ENCODE results near the gene MYH6. TPM values are rescaled to one million over a fixed set of nuclear protein-coding genes. Genes with fewer than 3 reads are reported as not detected.

Gene MYH6
- total and polyA plus RNA-seq, 4 donors: 0.11 to 0.16 TPM; not detected in 2

DNA sequence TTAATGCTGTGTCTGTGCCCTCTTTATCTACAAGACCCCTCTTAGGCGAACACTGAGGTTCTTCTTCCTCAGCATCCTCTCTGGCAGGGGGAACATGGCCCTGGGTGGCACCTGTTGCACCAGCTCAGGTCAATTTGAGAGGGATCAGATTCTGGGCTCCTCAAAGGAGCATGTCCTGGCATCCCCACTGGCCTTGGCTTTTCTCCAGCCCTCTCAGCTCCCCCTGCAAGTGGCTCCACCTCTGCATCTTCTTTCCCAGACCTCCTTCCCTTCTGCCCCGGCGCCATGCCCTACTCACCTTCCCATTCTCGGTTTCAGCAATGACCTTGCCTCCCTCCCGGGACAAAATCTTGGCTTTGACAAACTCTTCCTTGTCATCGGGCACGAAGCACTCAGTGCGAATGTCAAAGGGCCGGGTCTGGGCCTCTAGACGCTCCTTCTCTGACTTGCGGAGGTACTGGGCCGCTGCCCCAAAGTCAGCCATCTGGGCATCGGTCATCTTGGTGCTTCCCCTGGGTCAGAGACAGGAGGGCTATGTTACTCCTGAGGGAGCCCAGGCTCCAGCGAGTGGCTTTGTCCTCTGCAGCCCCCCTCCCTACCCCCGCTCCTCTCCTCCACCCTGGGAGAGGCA is 1.2 kb downstream of the MYH6 start:
- no peak overlapping the region for H3K4me3 ChIP-seq (ENCODE audit: low read depth, low read length)

DNA sequence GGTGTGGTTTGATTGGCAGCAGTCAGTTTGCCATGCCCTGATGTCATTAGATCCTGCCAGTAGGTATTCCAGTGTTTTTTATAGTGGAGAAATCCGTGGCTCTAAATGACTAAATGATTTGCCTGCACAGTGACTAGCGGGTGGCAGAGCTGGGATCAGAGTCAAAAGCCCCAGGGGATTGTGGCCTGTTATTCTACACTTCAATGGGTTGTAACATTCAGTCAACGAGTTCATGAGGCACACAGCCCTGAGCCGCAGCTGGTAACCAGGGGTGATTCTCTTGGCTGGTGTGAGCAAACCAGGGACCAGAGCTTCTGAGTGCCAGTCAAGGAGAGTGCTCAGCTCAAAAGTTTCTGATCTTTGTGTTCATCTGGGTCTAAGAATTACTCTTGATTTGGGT is 1.8 kb downstream of the MYH6 start:
- Histone ChIP-seq H3K4me3 (ENCODE audit: low read depth, low read length) (no peak overlapping the region), H3K27me3 (ENCODE audit: control insufficient read depth, insufficient read depth, low read length) (no peaks in the 10 kb centered on the region), H3K27ac (ENCODE audit: low read depth, low read length) (no peak overlapping the region), H3K9me3 (ENCODE audit: control insufficient read depth, insufficient read depth, low read length) (no peaks in the 10 kb centered on the region), H3K4me1 (ENCODE audit: control insufficient read depth, insufficient read depth, low read length) (peaks cover 15% of the 10 kb centered on the region), H3K36me3 (ENCODE audit: control insufficient read depth, insufficient read depth, low read length) (no peaks in the 10 kb centered on the region)
- peak in 5 of 6 donors; percentile 13 to 73 (median 29) for DNase-seq (ENCODE audit: low read depth in 4 of 6, low spot score in 6 of 6)
- WGBS (ENCODE audit: insufficient coverage): 12% methylated on average over 4 of the region's 4 CpGs

More for the DNA sequence above, 1.2 kb downstream of the MYH6 start:
- no peaks in the 10 kb centered on the region for H3K36me3 ChIP-seq (ENCODE audit: control insufficient read depth, insufficient read depth, low read length)
- H3K9me3 ChIP-seq (ENCODE audit: control insufficient read depth, insufficient read depth, low read length): no peaks in the 10 kb centered on the region
- H3K27me3 ChIP-seq (ENCODE audit: control insufficient read depth, insufficient read depth, low read length): no peaks in the 10 kb centered on the region
- WGBS (ENCODE audit: insufficient coverage): 91% methylated on average over 14 of the region's 15 CpGs
- DNase-seq (ENCODE audit: low read depth in 4 of 6, low spot score in 6 of 6): no peak
- H3K27ac ChIP-seq (ENCODE audit: low read depth, low read length): no peak overlapping the region
- H3K4me1 ChIP-seq (ENCODE audit: control insufficient read depth, insufficient read depth, low read length): peaks cover 15% of the 10 kb centered on the region

DNA sequence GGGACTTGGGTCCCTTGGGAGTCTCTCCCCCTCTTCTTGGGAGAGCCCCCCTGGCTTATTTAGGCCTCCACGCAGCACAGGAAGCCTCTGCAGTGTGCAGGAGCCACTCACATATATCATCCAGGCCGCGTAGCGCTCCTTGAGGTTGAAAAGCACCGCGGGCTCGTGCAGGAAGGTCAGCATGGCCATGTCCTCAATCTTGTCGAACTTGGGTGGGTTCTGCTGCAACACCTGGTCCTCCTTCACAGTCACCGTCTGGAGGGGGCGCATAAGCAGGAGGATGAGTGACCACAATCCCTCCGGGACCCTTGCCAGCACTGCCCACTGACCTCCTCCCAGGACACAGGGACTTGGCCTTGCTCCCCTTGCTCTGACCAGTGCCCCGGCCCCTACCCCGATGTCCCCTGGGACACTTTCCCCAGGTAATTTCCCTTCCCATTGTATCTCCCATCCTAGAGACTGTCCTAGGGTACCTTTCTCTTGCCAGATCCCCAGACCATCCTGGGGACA is 2.5 kb downstream of the MYH6 start:
- Histone ChIP-seq H3K4me1 (ENCODE audit: control insufficient read depth, insufficient read depth, low read length) (peaks cover 15% of the 10 kb centered on the region), H3K27ac (ENCODE audit: low read depth, low read length) (no peak overlapping the region), H3K36me3 (ENCODE audit: control insufficient read depth, insufficient read depth, low read length) (no peaks in the 10 kb centered on the region), H3K4me3 (ENCODE audit: low read depth, low read length) (no peak overlapping the region), H3K27me3 (ENCODE audit: control insufficient read depth, insufficient read depth, low read length) (no peaks in the 10 kb centered on the region), H3K9me3 (ENCODE audit: control insufficient read depth, insufficient read depth, low read length) (no peaks in the 10 kb centered on the region)
- WGBS (ENCODE audit: insufficient coverage): 90% methylated on average over 12 of the region's 13 CpGs
- no peak for DNase-seq (ENCODE audit: low read depth in 4 of 6, low spot score in 6 of 6)

DNA sequence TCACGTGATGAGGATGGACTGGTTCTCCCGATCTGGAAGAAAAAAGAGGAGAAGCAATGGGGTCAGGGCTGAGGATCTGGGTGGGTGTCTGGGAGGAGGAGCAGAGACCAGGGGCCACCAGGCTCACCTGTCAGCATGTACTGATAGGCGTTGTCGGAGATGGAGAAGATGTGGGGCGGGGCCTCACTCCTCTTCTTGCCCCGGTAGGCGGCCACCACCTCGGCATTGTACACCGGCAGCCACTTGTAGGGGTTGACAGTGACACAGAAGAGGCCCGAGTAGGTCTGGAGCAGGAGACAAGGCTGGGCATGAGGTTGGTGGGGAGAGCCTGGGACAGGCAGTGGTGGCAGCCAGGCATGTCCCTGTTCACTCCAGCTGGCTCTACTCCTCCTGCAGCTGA is 3.0 kb downstream of the MYH6 start:
- Histone ChIP-seq H3K27ac (ENCODE audit: low read depth, low read length) (no peak overlapping the region), H3K36me3 (ENCODE audit: control insufficient read depth, insufficient read depth, low read length) (no peaks in the 10 kb centered on the region), H3K4me3 (ENCODE audit: low read depth, low read length) (no peak overlapping the region), H3K27me3 (ENCODE audit: control insufficient read depth, insufficient read depth, low read length) (no peaks in the 10 kb centered on the region), H3K4me1 (ENCODE audit: control insufficient read depth, insufficient read depth, low read length) (peaks cover 15% of the 10 kb centered on the region), H3K9me3 (ENCODE audit: control insufficient read depth, insufficient read depth, low read length) (no peaks in the 10 kb centered on the region)
- DNase-seq (ENCODE audit: low read depth in 4 of 6, low spot score in 6 of 6): no peak
- 66% methylated on average over 5 of the region's 10 CpGs for WGBS (ENCODE audit: insufficient coverage)

DNA sequence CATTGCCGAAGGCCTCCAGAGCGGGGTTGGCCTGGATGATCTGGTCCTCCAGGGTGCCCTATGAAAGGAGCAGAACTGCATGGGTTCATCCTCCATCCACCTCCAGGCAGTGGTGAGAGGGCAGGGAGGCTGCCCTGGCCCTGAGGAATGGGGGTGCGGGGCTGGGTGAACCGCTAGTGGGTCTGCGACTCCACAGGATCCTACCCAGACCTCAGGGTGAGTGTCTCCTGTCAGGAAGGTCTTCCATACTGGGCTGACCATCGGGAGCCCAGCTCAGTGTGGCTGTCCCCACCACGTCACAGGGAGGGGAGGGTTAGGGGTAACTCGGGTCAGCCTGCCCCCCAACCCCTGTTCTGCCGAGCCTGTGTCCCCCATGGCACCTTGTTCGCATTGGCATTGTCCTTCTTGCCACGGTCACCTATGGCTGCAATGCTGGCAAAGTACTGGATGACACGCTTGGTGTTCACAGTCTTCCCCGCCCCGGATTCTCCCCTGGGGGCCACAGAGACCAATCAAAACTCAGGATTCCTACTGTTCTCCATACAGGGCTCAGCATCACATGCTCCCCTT is 3.7 kb downstream of the MYH6 start:
- DNase-seq (ENCODE audit: low read depth in 4 of 6, low spot score in 6 of 6): no peak
- WGBS (ENCODE audit: insufficient coverage): 88% methylated on average over 12 of the region's 14 CpGs
- H3K36me3 ChIP-seq (ENCODE audit: control insufficient read depth, insufficient read depth, low read length): no peaks in the 10 kb centered on the region

DNA sequence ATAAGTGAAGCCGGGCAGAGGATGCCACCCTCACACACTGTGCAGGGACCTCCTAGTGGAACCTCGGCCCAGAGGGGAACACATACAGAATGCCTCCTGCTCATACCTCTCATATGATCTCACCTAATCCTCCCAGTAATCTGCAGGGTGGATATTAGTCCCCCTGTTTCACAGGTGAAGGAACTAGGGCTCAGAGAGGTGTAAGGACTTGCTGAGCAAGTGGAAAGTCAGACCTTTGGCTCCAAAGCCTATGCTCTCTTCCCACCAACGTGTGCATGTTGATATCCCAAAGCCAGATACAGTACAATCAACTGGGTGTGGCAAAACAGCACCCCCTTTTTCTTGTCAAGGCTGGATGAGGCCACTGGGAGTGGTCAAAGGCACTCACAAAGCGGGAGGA is 4.2 kb downstream of the MYH6 start:
- Histone ChIP-seq H3K27ac (ENCODE audit: low read depth, low read length) (no peak overlapping the region), H3K27me3 (ENCODE audit: control insufficient read depth, insufficient read depth, low read length) (no peaks in the 10 kb centered on the region), H3K4me1 (ENCODE audit: control insufficient read depth, insufficient read depth, low read length) (peaks cover 15% of the 10 kb centered on the region), H3K4me3 (ENCODE audit: low read depth, low read length) (no peak overlapping the region), H3K36me3 (ENCODE audit: control insufficient read depth, insufficient read depth, low read length) (no peaks in the 10 kb centered on the region), H3K9me3 (ENCODE audit: control insufficient read depth, insufficient read depth, low read length) (no peaks in the 10 kb centered on the region)
- no peak for DNase-seq (ENCODE audit: low read depth in 4 of 6, low spot score in 6 of 6)
- WGBS (ENCODE audit: insufficient coverage): 79% methylated on average over 3 of the region's 4 CpGs

More for the DNA sequence above, 3.7 kb downstream of the MYH6 start:
- H3K4me3 ChIP-seq (ENCODE audit: low read depth, low read length): no peak overlapping the region
- no peaks in the 10 kb centered on the region for H3K27me3 ChIP-seq (ENCODE audit: control insufficient read depth, insufficient read depth, low read length)
- peaks cover 15% of the 10 kb centered on the region for H3K4me1 ChIP-seq (ENCODE audit: control insufficient read depth, insufficient read depth, low read length)
- H3K9me3 ChIP-seq (ENCODE audit: control insufficient read depth, insufficient read depth, low read length): no peaks in the 10 kb centered on the region
- no peak overlapping the region for H3K27ac ChIP-seq (ENCODE audit: low read depth, low read length)

DNA sequence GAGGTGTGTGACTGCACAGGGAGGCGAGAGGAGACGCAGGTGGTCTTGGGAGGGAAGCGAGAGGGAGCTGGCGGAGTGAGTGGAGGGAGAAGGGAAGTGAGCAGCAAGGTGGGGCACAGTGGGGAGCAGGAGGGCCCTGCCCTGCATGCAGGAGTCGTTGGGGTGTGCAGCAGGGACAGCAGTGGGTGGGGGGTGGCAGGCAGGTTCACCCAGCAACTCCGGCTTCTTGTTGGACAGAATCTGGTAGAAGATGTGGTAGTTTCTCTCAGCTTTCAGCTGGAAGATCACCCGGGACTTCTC is 5.0 kb downstream of the MYH6 start:
- Histone ChIP-seq H3K4me3 (ENCODE audit: low read depth, low read length) (no peak overlapping the region), H3K27ac (ENCODE audit: low read depth, low read length) (no peak overlapping the region), H3K9me3 (ENCODE audit: control insufficient read depth, insufficient read depth, low read length) (no peaks in the 10 kb centered on the region), H3K36me3 (ENCODE audit: control insufficient read depth, insufficient read depth, low read length) (no peaks in the 10 kb centered on the region), H3K4me1 (ENCODE audit: control insufficient read depth, insufficient read depth, low read length) (peaks cover 15% of the 10 kb centered on the region), H3K27me3 (ENCODE audit: control insufficient read depth, insufficient read depth, low read length) (no peaks in the 10 kb centered on the region)
- WGBS (ENCODE audit: insufficient coverage): 72% methylated on average over 7 of the region's 7 CpGs
- no peak for DNase-seq (ENCODE audit: low read depth in 4 of 6, low spot score in 6 of 6)

DNA sequence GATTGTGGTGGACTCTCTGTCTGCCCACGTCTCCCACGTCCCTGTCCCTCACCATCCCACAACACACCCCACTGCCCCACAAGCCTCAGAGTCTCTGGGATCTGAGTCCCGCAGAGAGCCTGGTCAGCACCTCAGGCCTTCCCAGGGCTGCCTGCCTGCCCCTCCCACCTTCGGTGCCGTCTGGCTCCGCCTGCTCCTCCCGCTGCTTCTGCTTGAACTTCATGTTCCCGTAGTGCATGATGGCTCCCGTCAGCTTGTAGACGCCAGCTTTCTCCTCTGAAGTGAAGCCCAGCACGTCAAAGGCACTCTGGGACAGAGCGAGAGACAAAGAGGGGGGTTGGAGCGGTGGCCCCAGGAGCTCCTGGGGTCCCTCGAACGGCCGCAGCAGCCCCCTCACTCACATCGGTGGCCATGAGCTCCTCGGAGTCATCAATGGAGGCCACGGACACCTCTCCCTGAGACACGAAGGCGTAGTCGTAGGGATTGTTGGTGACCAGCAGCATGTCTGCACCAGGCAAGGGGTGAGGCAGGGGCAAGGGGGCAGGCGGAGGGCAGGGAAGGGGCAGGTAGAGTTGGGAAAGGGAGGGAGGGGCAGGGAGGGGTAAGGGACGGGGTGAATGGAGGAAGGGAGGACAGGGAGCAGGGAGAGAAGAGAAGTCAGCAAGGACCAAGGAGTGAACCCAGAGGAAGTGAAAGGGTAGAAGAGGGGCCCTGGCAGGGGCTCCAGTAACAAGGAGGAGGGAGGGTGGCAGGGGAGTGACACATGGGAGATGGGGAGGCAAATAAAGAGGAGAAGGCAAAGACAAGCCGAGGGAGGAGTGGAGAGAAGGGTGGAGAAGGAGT is 5.6 kb downstream of the MYH6 start:
- no peaks in the 10 kb centered on the region for H3K27me3 ChIP-seq (ENCODE audit: control insufficient read depth, insufficient read depth, low read length)
- no peaks in the 10 kb centered on the region for H3K9me3 ChIP-seq (ENCODE audit: control insufficient read depth, insufficient read depth, low read length)
- no peak overlapping the region for H3K27ac ChIP-seq (ENCODE audit: low read depth, low read length)
- H3K36me3 ChIP-seq (ENCODE audit: control insufficient read depth, insufficient read depth, low read length): no peaks in the 10 kb centered on the region
- DNase-seq (ENCODE audit: low read depth in 4 of 6, low spot score in 6 of 6): no peak
- no peak overlapping the region for H3K4me3 ChIP-seq (ENCODE audit: low read depth, low read length)
- WGBS (ENCODE audit: insufficient coverage): 70% methylated on average over 24 of the region's 25 CpGs
- H3K4me1 ChIP-seq (ENCODE audit: control insufficient read depth, insufficient read depth, low read length): peaks cover 15% of the 10 kb centered on the region

DNA sequence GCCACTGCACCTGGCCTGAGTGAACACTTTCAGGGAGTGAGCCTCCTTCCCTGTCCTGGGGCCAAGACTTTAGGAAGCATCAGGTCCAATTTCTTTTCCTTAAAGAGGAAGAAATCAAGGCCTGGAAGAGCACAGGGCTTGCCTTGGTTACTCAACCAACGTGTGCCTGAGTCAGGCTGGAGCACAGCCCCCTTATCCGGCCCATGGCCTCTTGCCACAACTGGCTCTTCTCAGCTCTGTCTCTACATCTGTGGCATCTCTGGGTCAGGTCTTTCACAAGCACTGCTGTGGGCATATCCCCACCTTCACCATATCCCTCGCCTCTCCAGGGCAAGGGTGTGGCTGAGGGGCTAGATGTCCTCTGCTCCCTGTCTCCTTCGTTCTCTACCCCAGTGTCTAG is 6.8 kb downstream of the MYH6 start:
- DNase-seq (ENCODE audit: low read depth in 4 of 6, low spot score in 6 of 6): no peak
- Histone ChIP-seq H3K4me1 (ENCODE audit: control insufficient read depth, insufficient read depth, low read length) (peaks cover 8% of the 10 kb centered on the region), H3K27me3 (ENCODE audit: control insufficient read depth, insufficient read depth, low read length) (no peaks in the 10 kb centered on the region), H3K9me3 (ENCODE audit: control insufficient read depth, insufficient read depth, low read length) (no peaks in the 10 kb centered on the region), H3K27ac (ENCODE audit: low read depth, low read length) (no peak overlapping the region), H3K4me3 (ENCODE audit: low read depth, low read length) (no peak overlapping the region), H3K36me3 (ENCODE audit: control insufficient read depth, insufficient read depth, low read length) (no peaks in the 10 kb centered on the region)
- WGBS (ENCODE audit: insufficient coverage): 85% methylated on average over 4 of the region's 4 CpGs

Measured in spinal cord (tissue), 10 donors.